OCI-LY7 (cell line): ENCODE results near the gene YKT6.

ENCODE experiments used
- EZH2phosphoT487 ChIP-seq: fragments of 200-600 bp; sonication (generic); IDR thresholded peaks from 2 replicates; pipeline ENCODE4 v1.6.1; 2018; ENCODE audit warnings: low read depth, borderline replicate concordance, mild to moderate bottlenecking, mixed run types, antibody characterized with exemption, low read length, moderate library complexity, mixed read lengths
- TF ChIP-seq, protein P1 (sequence below): fragments of 200-600 bp; sonication (generic); conservative IDR thresholded peaks from 2 replicates; pipeline ENCODE4 v1.5.1; 2014; ENCODE audit warnings: mild to moderate bottlenecking, antibody characterized with exemption, low read length, moderate library complexity, mixed read lengths

DNA sequence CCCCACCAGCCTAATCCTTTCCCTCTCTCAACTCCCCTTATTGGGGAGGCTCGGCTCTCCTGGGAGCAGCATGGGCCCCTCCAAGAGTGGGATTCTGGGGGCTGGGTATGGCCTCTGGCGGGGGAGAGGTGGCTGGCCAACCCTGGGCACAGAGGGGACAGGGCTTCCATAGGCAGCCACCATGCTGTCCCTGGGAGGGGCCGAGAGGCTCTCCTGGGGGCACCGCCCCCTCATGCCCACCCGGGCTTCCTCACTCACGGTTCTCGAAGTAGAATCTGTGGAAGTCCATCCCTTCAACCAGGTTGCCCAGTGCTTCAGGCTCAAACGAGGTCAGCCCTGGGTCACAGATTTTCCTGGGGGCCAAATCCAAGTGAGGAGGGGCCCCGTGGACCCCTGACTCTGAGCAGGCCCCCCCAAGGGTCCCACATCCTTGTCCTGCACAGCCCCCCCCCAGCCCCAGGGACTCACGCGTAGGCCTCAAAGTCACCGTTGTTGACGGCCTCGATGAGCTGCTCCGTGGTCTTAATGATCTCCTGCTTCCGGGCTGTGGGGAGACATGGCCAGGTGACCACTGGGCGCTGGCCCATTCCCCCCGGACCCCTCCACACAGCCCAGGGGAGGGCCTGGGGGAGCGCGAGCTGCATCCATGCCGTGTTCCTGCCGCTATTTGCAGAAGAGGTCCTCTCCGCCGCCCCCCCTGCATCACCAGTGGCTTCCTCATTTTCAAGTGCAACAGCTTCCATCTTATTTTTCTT is 19.8 kb downstream of the YKT6 start:
- TF ChIP-seq, protein P1, sequence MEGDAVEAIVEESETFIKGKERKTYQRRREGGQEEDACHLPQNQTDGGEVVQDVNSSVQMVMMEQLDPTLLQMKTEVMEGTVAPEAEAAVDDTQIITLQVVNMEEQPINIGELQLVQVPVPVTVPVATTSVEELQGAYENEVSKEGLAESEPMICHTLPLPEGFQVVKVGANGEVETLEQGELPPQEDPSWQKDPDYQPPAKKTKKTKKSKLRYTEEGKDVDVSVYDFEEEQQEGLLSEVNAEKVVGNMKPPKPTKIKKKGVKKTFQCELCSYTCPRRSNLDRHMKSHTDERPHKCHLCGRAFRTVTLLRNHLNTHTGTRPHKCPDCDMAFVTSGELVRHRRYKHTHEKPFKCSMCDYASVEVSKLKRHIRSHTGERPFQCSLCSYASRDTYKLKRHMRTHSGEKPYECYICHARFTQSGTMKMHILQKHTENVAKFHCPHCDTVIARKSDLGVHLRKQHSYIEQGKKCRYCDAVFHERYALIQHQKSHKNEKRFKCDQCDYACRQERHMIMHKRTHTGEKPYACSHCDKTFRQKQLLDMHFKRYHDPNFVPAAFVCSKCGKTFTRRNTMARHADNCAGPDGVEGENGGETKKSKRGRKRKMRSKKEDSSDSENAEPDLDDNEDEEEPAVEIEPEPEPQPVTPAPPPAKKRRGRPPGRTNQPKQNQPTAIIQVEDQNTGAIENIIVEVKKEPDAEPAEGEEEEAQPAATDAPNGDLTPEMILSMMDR, result no peak
- no peak for TF ChIP-seq EZH2phosphoT487
